Smooth muscle cell of the coronary artery (primary cell): Measurements from ENCODE around the gene ZCCHC3. TPM values are rescaled to one million over a fixed set of nuclear protein-coding genes. Genes with fewer than 3 reads are reported as not detected.

ENCODE experiments used
- total RNA-seq: library from RNA; depleted of rRNA; stranded (reverse); fragments of >200 nt; gene quantifications from 2 replicates; pipeline ENCODE4 v1.2.3, GENCODE V29; 2014; ENCODE audit warnings: low replicate concordance

Gene ZCCHC3
- total RNA-seq: 8.3 and 15.0 TPM in 2 replicates

GRCh38 chr20:297098-297924 lies at the start of gene ZCCHC3:
TSS of gene ZCCHC3 (plus strand) at chr20:297570. CDS start at chr20:297587, 17 bp downstream.

GRCh38 chr20:257419-257818 lies 40.0 kb upstream of the ZCCHC3 start, which contains the start of gene DEFB132:
TSS of gene DEFB132 (plus strand) at chr20:257724. CDS start at chr20:257779, 55 bp downstream.

GRCh38 chr20:290084-290831 lies 7.1 kb upstream of the ZCCHC3 start, which contains the start of gene C20orf96:
TSS of gene C20orf96 (minus strand) at chr20:290750. CDS start at chr20:290610, 140 bp downstream.

GRCh38 chr20:325045-325888 lies 27.9 kb downstream of the ZCCHC3 start, which contains the start of gene SOX12:
TSS of gene SOX12 (plus strand) at chr20:325552. CDS start at chr20:325925, 373 bp downstream.

GRCh38 chr20:346640-347316 lies 49.4 kb downstream of the ZCCHC3 start, which contains the start of gene NRSN2:
TSS of gene NRSN2 (plus strand) at chr20:347111. CDS start at chr20:349644, 2,533 bp downstream.

Other genes starting within 250 kb of the ZCCHC3 start
- not detected in 2 replicates for gene DEFB125, start 209.9 kb upstream of the ZCCHC3 start, total RNA-seq
- not detected in 2 replicates for gene DEFB126, start 155.0 kb upstream of the ZCCHC3 start, total RNA-seq
- not detected in 2 replicates for gene DEFB127, start 140.1 kb upstream of the ZCCHC3 start, total RNA-seq
- not detected in 2 replicates for gene DEFB128, start 107.9 kb upstream of the ZCCHC3 start, total RNA-seq
- gene DEFB129, start 70.3 kb upstream of the ZCCHC3 start, total RNA-seq: not detected in 2 replicates
- gene DEFB132, start 39.8 kb upstream of the ZCCHC3 start, total RNA-seq: not detected in 2 replicates
- 1.1 and 3.3 TPM in 2 replicates for gene C20orf96, start 6.8 kb upstream of the ZCCHC3 start, total RNA-seq
- gene SOX12, start 28.0 kb downstream of the ZCCHC3 start, total RNA-seq: 2.1 and 2.8 TPM in 2 replicates
- 15.6 and 17.5 TPM in 2 replicates for gene NRSN2, start 49.5 kb downstream of the ZCCHC3 start, total RNA-seq
- 40.0 and 42.1 TPM in 2 replicates for gene TRIB3, start 83.2 kb downstream of the ZCCHC3 start, total RNA-seq
- 59.2 and 70.3 TPM in 2 replicates for gene RBCK1, start 110.7 kb downstream of the ZCCHC3 start, total RNA-seq
- 25.7 and 45.3 TPM in 2 replicates for gene TBC1D20, start 165.0 kb downstream of the ZCCHC3 start, total RNA-seq
- gene CSNK2A1, start 246.2 kb downstream of the ZCCHC3 start, total RNA-seq: 70.4 and 103 TPM in 2 replicates